Coronary artery (tissue), 2 donors: ENCODE data around the gene P2RY6.

ENCODE experiments used
- DNase-seq: peaks from one replicate; pipeline ENCODE4 v3.0.0-alpha.2; 2017; ENCODE audit warnings: low spot score
- H3K27ac ChIP-seq, 2 donors: fragments of 200-600 bp; sonication (generic); one replicate each; pipeline ENCODE4 v1.5.1; 2016 to 2019
- H3K4me3 ChIP-seq: fragments of 200-600 bp; sonication (generic); 2 replicates; pipeline ENCODE4 v1.5.1; 2016; ENCODE audit warnings: mild to moderate bottlenecking, moderate library complexity
- CTCF ChIP-seq: fragments of 200-600 bp; sonication (generic); IDR thresholded peaks from one replicate; pipeline ENCODE4 v1.5.1; 2019; ENCODE audit warnings: antibody characterized with exemption

P2RY6 gene

GRCh38 chr11:73271936-73272679 is at the start of gene P2RY6:
Gene P2RY6 (plus strand): TSS chr11:73272338. CDS start chr11:73296519, 24,181 bp downstream.
- H3K4me3 ChIP-seq, result peak within 1 kb of the TSS; percentile 56
- DNase-seq, result peak; percentile 73
- peak within 1 kb of the TSS in 1 of 2 donors; percentile 52 for H3K27ac ChIP-seq
- TF ChIP-seq CTCF, result no peak

- H3K27ac ChIP-seq, result no peak overlapping the region
These were observed 48.0 kb upstream of the P2RY6 start for GRCh38 chr11:73223998-73224730.

GRCh38 chr11:73225001-73225686 is 47.0 kb upstream of the P2RY6 start:
- TF ChIP-seq CTCF, result no peak
- DNase-seq, result no peak
- Histone ChIP-seq H3K4me3 (no peak overlapping the region), H3K27ac (no peak overlapping the region)

More at GRCh38 chr11:73223998-73224730, 48.0 kb upstream of the P2RY6 start:
- H3K4me3 ChIP-seq, result no peak overlapping the region
- no peak for DNase-seq
- no peak for TF ChIP-seq CTCF

GRCh38 chr11:73225851-73226250 is 46.3 kb upstream of the P2RY6 start:
- no peak for DNase-seq
- no peak overlapping the region for H3K27ac ChIP-seq
- no peak overlapping the region for H3K4me3 ChIP-seq
- TF ChIP-seq CTCF, result no peak

- peak; percentile 65 for DNase-seq
- no peak for TF ChIP-seq CTCF
- H3K4me3 ChIP-seq, result no peak overlapping the region
- no peak overlapping the region for H3K27ac ChIP-seq
These were observed 45.7 kb upstream of the P2RY6 start for GRCh38 chr11:73226297-73227006.

- no peak for TF ChIP-seq CTCF
- peak; percentile 53 for DNase-seq
- Histone ChIP-seq H3K4me3 (no peak overlapping the region), H3K27ac (no peak overlapping the region)
These were observed 44.4 kb upstream of the P2RY6 start for GRCh38 chr11:73227571-73228211.
